C4-2B (cell line): Measurements from ENCODE around the gene CCR6.
"Not testable (repeated sequence)": the region's sequence is repeated elsewhere in the genome, so short reads cannot be mapped to it uniquely, and the experiment has no call there.

Experiments
- CTCF ChIP-seq: fragments of 450-650 bp; conservative IDR thresholded peaks from 2 replicates; pipeline ENCODE4 v1.5.1; 2017; ENCODE audit warnings: mild to moderate bottlenecking
- ZFX ChIP-seq: fragments of 450-650 bp; IDR thresholded peaks from 2 replicates; pipeline ENCODE4 v1.6.1; 2017

GRCh38 chr6:167169867-167170266 is 47.0 kb downstream of the CCR6 start:
- TF ChIP-seq CTCF, ZFX: not testable (repeated sequence)
